Measurements from ENCODE around the gene C1orf167. TPM values are rescaled to one million over a fixed set of nuclear protein-coding genes. Genes with fewer than 3 reads are reported as not detected.

C1orf167 gene
- total RNA-seq, 1 donor from 2014 or later, result 6.8 TPM

GRCh38 chr1:11722538-11722937 is 39.5 kb upstream of the C1orf167 start:
- Histone ChIP-seq H3K36me3 (ENCODE audit: control insufficient read depth in 3 of 3, insufficient read depth in 3 of 3, low read length in 3 of 3) (no peaks in the 10 kb centered on the region), H3K9me3 (ENCODE audit: control insufficient read depth in 3 of 3, low read length in 3 of 3) (no peaks in the 10 kb centered on the region), H3K27me3 (ENCODE audit: control insufficient read depth in 3 of 3, insufficient read depth in 3 of 3, low read length in 3 of 3) (peaks cover 0 to 2% (median 0%) of the 10 kb centered on the region in 3 donors), H3K4me3 (ENCODE audit: low read length in 3 of 3) (no peak overlapping the region), H3K4me1 (ENCODE audit: control insufficient read depth in 3 of 3, insufficient read depth in 3 of 3, low read length in 3 of 3) (peaks cover 8 to 11% (median 11%) of the 10 kb centered on the region in 3 donors), H3K9ac (ENCODE audit: low read depth in 1 of 3, low read length in 3 of 3) (no peak overlapping the region), H3K27ac (ENCODE audit: low read depth, low read length) (no peak overlapping the region)

GRCh38 chr1:11725616-11726015 is 36.4 kb upstream of the C1orf167 start:
- no peaks in the 10 kb centered on the region for H3K36me3 ChIP-seq (ENCODE audit: control insufficient read depth in 3 of 3, insufficient read depth in 3 of 3, low read length in 3 of 3)
- peaks cover 12 to 13% (median 12%) of the 10 kb centered on the region in 3 donors for H3K4me1 ChIP-seq (ENCODE audit: control insufficient read depth in 3 of 3, insufficient read depth in 3 of 3, low read length in 3 of 3)

DNA sequence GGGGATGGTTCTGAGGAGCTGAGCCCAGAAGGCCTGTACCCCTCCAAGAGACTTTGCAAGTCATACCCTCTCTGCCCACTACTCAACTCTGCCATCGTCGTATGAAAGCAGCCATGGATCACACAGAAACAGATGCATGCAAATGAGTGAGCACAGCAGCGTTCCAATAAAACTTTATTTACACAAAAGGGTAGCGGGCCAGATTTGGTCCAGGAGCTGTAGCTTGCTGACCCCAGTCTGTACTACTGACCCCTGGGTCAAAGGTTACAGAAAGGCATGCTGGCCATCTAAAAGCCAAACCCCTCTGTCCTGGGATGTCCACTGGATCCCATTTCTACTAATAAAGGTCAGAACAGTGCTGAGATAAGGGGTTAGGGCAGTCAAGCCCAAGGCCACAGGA is 34.9 kb upstream of the C1orf167 start:
- Histone ChIP-seq H3K9me3 (ENCODE audit: control insufficient read depth in 3 of 3, low read length in 3 of 3) (no peaks in the 10 kb centered on the region), H3K4me1 (ENCODE audit: control insufficient read depth in 3 of 3, insufficient read depth in 3 of 3, low read length in 3 of 3) (peaks cover 13 to 16% (median 15%) of the 10 kb centered on the region in 3 donors), H3K36me3 (ENCODE audit: control insufficient read depth in 3 of 3, insufficient read depth in 3 of 3, low read length in 3 of 3) (no peaks in the 10 kb centered on the region)

More at GRCh38 chr1:11725616-11726015, 36.4 kb upstream of the C1orf167 start:
- no peak overlapping the region for H3K4me3 ChIP-seq (ENCODE audit: low read length in 3 of 3)
- peaks cover 0 to 2% (median 0%) of the 10 kb centered on the region in 3 donors for H3K27me3 ChIP-seq (ENCODE audit: control insufficient read depth in 3 of 3, insufficient read depth in 3 of 3, low read length in 3 of 3)
- no peaks in the 10 kb centered on the region for H3K9me3 ChIP-seq (ENCODE audit: control insufficient read depth in 3 of 3, low read length in 3 of 3)
- no peak overlapping the region for H3K9ac ChIP-seq (ENCODE audit: low read depth in 1 of 3, low read length in 3 of 3)
- H3K27ac ChIP-seq (ENCODE audit: low read depth, low read length), result no peak overlapping the region

DNA sequence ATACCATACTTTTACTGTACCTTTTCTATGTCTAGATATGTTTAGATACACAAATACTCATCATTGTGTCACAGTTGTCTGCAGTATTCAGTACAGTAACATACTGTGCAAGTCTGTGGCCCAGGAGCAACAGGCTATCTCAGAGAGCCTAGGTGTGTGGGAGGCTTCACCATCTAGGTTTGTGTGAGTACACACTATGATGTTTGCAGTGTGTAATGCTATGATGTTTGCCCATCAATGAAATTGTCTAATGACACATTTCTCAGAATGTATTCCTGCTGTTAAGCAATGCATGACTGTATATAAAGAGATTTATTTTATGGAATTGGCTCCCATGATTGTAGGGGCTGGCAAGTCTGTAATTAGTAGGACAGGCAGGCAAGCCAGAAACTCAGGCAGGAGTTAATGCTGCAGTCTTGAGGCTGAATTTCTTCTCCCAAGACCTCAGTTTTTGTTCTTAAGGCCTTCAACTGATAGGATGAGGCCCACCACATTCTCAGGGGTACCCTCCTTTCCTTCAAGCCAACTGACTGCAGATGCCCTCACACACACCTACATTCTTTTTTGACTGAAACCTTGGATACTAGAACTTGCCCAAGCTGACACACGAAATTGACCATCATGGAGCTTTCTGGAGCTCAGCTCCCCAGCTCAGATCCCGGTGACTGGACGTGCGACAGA is 33.7 kb upstream of the C1orf167 start:
- Histone ChIP-seq H3K27ac (ENCODE audit: low read depth, low read length) (no peak overlapping the region), H3K36me3 (ENCODE audit: control insufficient read depth in 3 of 3, insufficient read depth in 3 of 3, low read length in 3 of 3) (no peaks in the 10 kb centered on the region), H3K9ac (ENCODE audit: low read depth in 1 of 3, low read length in 3 of 3) (no peak overlapping the region), H3K4me1 (ENCODE audit: control insufficient read depth in 3 of 3, insufficient read depth in 3 of 3, low read length in 3 of 3) (peaks cover 12 to 16% (median 15%) of the 10 kb centered on the region in 3 donors), H3K9me3 (ENCODE audit: control insufficient read depth in 3 of 3, low read length in 3 of 3) (no peaks in the 10 kb centered on the region), H3K4me3 (ENCODE audit: low read length in 3 of 3) (no peak overlapping the region), H3K27me3 (ENCODE audit: control insufficient read depth in 3 of 3, insufficient read depth in 3 of 3, low read length in 3 of 3) (peaks cover 0 to 2% (median 0%) of the 10 kb centered on the region in 3 donors)

More for the DNA sequence above, 34.9 kb upstream of the C1orf167 start:
- Histone ChIP-seq H3K9ac (ENCODE audit: low read depth in 1 of 3, low read length in 3 of 3) (no peak overlapping the region), H3K4me3 (ENCODE audit: low read length in 3 of 3) (no peak overlapping the region), H3K27ac (ENCODE audit: low read depth, low read length) (no peak overlapping the region), H3K27me3 (ENCODE audit: control insufficient read depth in 3 of 3, insufficient read depth in 3 of 3, low read length in 3 of 3) (peaks cover 0 to 2% (median 0%) of the 10 kb centered on the region in 3 donors)

GRCh38 chr1:11729155-11729497 is 32.9 kb upstream of the C1orf167 start:
- Histone ChIP-seq H3K27ac (ENCODE audit: low read depth, low read length) (no peak overlapping the region), H3K4me1 (ENCODE audit: control insufficient read depth in 3 of 3, insufficient read depth in 3 of 3, low read length in 3 of 3) (peaks cover 12 to 16% (median 15%) of the 10 kb centered on the region in 3 donors)

DNA sequence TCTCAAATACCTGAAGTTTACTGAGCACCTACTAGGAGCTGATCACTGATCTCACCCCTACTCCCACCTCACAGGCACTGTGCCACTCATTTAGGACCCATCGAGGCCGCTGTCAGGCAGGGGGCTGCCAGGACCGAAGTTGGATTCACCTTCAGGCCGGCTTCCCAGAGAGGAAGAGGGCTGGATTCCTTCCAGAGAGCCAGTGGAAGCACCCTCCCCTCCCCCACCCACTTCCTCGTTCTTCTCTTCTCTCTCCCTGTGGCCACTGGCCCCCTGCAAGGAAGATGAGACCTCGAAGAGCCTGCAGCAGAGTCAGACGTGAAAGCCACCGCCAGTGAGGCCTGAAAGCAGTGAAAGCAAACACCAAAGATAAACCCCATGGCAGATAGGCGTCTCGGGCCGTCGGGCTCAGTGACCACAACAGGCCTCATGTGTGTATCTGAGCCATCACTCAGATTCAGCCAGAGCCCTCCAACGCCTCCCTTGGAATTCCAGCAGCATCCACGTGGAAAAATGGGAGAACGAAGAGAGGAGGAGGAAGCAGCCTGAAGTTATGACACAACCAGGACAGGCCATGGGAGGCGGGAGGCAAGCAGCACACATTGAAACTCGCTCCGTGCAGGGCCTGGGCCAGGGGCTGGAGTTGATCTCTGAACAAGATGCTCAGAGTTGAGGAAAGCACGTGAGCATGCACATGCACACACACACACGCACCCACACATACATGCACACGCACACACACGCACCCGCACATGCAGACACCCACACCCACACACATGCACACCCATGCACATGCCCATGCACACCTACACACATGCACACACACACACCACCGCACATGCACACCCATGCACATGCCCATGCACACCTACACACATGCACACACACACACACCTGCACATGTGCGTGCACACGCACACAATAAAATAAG is 32.2 kb upstream of the C1orf167 start:
- no peaks in the 10 kb centered on the region for H3K36me3 ChIP-seq (ENCODE audit: control insufficient read depth in 3 of 3, insufficient read depth in 3 of 3, low read length in 3 of 3)
- no peak overlapping the region for H3K4me3 ChIP-seq (ENCODE audit: low read length in 3 of 3)
- H3K9me3 ChIP-seq (ENCODE audit: control insufficient read depth in 3 of 3, low read length in 3 of 3), result no peaks in the 10 kb centered on the region
- no peak overlapping the region for H3K9ac ChIP-seq (ENCODE audit: low read depth in 1 of 3, low read length in 3 of 3)
- H3K27ac ChIP-seq (ENCODE audit: low read depth, low read length), result no peak overlapping the region
- peaks cover 0 to under 1% (median 0%) of the 10 kb centered on the region in 3 donors for H3K27me3 ChIP-seq (ENCODE audit: control insufficient read depth in 3 of 3, insufficient read depth in 3 of 3, low read length in 3 of 3)
- peaks cover 12 to 16% (median 15%) of the 10 kb centered on the region in 3 donors for H3K4me1 ChIP-seq (ENCODE audit: control insufficient read depth in 3 of 3, insufficient read depth in 3 of 3, low read length in 3 of 3)

More at GRCh38 chr1:11729155-11729497, 32.9 kb upstream of the C1orf167 start:
- Histone ChIP-seq H3K4me3 (ENCODE audit: low read length in 3 of 3) (no peak overlapping the region), H3K9ac (ENCODE audit: low read depth in 1 of 3, low read length in 3 of 3) (no peak overlapping the region), H3K27me3 (ENCODE audit: control insufficient read depth in 3 of 3, insufficient read depth in 3 of 3, low read length in 3 of 3) (peaks cover 0 to 2% (median 0%) of the 10 kb centered on the region in 3 donors), H3K9me3 (ENCODE audit: control insufficient read depth in 3 of 3, low read length in 3 of 3) (no peaks in the 10 kb centered on the region), H3K36me3 (ENCODE audit: control insufficient read depth in 3 of 3, insufficient read depth in 3 of 3, low read length in 3 of 3) (no peaks in the 10 kb centered on the region)

DNA sequence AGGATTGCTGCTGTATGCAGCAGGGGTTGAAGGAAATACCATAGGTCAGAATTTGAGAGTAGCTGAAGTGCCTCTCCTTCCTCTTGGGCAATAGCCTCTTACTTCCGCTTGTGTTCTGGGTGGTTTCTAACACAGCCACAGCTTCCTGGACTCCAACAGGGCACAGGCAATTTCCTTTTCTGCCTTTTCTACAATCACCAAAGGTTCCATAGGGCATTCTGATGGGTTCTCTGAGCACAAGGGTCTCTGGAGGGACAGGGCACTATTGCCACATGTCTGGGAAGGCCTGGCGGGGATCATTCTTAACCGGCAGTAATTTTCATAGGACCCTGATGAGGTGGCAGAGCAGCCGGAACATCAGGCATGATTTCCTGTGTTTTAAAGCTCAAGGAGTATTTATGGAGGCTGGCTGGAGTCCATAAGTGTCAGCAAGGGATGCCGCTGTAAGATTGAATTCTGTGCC is 31.5 kb upstream of the C1orf167 start:
- no peaks in the 10 kb centered on the region for H3K9me3 ChIP-seq (ENCODE audit: control insufficient read depth in 3 of 3, low read length in 3 of 3)
- peak overlapping the region; percentile 25 for H3K27ac ChIP-seq (ENCODE audit: low read depth, low read length)
- H3K36me3 ChIP-seq (ENCODE audit: control insufficient read depth in 3 of 3, insufficient read depth in 3 of 3, low read length in 3 of 3), result no peaks in the 10 kb centered on the region
- peaks cover 12 to 20% (median 18%) of the 10 kb centered on the region in 3 donors for H3K4me1 ChIP-seq (ENCODE audit: control insufficient read depth in 3 of 3, insufficient read depth in 3 of 3, low read length in 3 of 3)
- H3K9ac ChIP-seq (ENCODE audit: low read depth in 1 of 3, low read length in 3 of 3), result no peak overlapping the region
- no peaks in the 10 kb centered on the region for H3K27me3 ChIP-seq (ENCODE audit: control insufficient read depth in 3 of 3, insufficient read depth in 3 of 3, low read length in 3 of 3)
- no peak overlapping the region for H3K4me3 ChIP-seq (ENCODE audit: low read length in 3 of 3)

- Histone ChIP-seq H3K4me3 (ENCODE audit: low read length in 3 of 3) (peak overlapping the region in 2 of 3 donors; percentile 51 to 54), H3K27ac (ENCODE audit: low read depth, low read length) (peak overlapping the region; percentile 48), H3K9me3 (ENCODE audit: control insufficient read depth in 3 of 3, low read length in 3 of 3) (no peaks in the 10 kb centered on the region), H3K9ac (ENCODE audit: low read depth in 1 of 3, low read length in 3 of 3) (peak overlapping the region; percentile 48 to 70 (median 66)), H3K36me3 (ENCODE audit: control insufficient read depth in 3 of 3, insufficient read depth in 3 of 3, low read length in 3 of 3) (no peaks in the 10 kb centered on the region), H3K4me1 (ENCODE audit: control insufficient read depth in 3 of 3, insufficient read depth in 3 of 3, low read length in 3 of 3) (peaks cover 16 to 29% (median 21%) of the 10 kb centered on the region in 3 donors), H3K27me3 (ENCODE audit: control insufficient read depth in 3 of 3, insufficient read depth in 3 of 3, low read length in 3 of 3) (no peaks in the 10 kb centered on the region)
These were observed 30.2 kb upstream of the C1orf167 start for GRCh38 chr1:11731691-11732283.

- no peak overlapping the region for H3K27ac ChIP-seq (ENCODE audit: low read depth, low read length)
- H3K4me1 ChIP-seq (ENCODE audit: control insufficient read depth in 3 of 3, insufficient read depth in 3 of 3, low read length in 3 of 3), result peaks cover 30 to 44% (median 31%) of the 10 kb centered on the region in 3 donors
These were observed 28.7 kb upstream of the C1orf167 start for GRCh38 chr1:11733306-11733705.

More at GRCh38 chr1:11733306-11733705, 28.7 kb upstream of the C1orf167 start:
- Histone ChIP-seq H3K4me3 (ENCODE audit: low read length in 3 of 3) (no peak overlapping the region), H3K9me3 (ENCODE audit: control insufficient read depth in 3 of 3, low read length in 3 of 3) (no peaks in the 10 kb centered on the region), H3K27me3 (ENCODE audit: control insufficient read depth in 3 of 3, insufficient read depth in 3 of 3, low read length in 3 of 3) (no peaks in the 10 kb centered on the region), H3K36me3 (ENCODE audit: control insufficient read depth in 3 of 3, insufficient read depth in 3 of 3, low read length in 3 of 3) (no peaks in the 10 kb centered on the region), H3K9ac (ENCODE audit: low read depth in 1 of 3, low read length in 3 of 3) (no peak overlapping the region)

Measured in skeletal muscle tissue (tissue), 4 donors.